Stimulated activated CD4-positive, alpha-beta T cell treated with anti-CD3 and anti-CD28 coated beads, Interleukin-1b, Interleukin-23, amount 100 ng/mL, for 4 hours (primary cell): ENCODE measurements around the gene ZNF135.

ENCODE experiments used
- DNase-seq, 2 donors: peaks; one replicate each; pipeline ENCODE4 v3.0.0-alpha.2; 2020; ENCODE audit warnings: low read depth in 2 of 2

Gene ZNF135

DNA sequence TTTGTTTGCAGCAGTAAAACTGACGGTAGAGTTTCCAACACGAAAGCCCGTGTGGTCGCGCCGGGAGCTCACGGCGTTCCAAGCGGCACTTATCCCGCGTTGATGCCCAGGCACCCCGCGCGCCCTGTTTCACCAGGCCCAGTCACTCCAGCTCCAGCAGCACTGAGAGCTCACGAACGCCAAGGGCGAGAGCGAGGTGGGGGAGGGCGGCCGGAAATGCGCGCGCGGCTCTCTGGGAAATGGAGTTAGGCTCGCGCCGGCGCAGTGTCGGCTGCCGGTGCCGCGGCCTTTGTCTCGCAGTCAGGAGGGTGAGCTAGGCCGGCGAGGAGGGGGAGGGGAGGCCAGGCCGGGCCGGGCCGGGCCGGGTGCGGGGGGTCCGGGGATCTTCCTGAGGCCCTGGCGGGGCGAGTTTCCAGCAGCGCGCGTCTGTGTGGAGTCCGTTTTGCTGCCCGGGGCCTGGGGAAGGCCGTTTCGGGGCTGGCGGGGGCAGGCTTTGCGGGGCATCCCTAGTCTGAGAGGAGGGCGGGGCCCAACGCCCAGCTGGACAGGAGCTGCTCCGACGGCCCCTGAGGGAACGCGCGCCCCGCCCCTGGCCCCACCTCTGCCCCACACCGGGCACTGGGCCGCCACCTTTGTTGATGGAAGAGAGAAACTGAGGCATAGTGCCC is at the start of gene ZNF135:
Gene ZNF135, plus strand, starts transcription at position 280 of the 668 bp plus-strand sequence. CDS start 721 bp downstream, outside the sequence.
- peak; percentile 33 to 55 for DNase-seq

DNA sequence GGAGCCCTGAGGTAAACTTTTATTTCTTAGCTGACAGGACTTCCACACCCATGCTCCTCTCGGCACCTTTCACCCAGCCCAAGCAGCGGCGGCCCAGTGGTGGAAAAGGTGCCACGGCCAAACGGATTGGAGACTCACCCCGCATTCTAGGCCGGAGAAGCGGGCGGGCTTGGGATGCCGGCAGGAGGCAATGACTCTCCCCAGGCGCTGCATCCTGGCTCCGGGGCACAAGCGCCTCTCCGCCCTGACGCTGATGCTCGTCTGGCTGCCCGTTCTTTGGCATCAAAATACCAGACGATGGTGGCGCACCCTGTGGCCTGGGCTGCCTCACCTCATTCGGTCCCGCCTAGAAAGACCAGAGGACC is 49.8 kb upstream of the ZNF135 start:
- DNase-seq, result no peak

GRCh38 chr19:58009666-58010301 is 49.3 kb upstream of the ZNF135 start:
- DNase-seq, result peak in 1 of 2 donors; percentile 42

- no peak for DNase-seq
Measured at GRCh38 chr19:58010507-58010906, 48.6 kb upstream of the ZNF135 start.

GRCh38 chr19:58014141-58014540 is 44.9 kb upstream of the ZNF135 start:
- no peak for DNase-seq

DNA sequence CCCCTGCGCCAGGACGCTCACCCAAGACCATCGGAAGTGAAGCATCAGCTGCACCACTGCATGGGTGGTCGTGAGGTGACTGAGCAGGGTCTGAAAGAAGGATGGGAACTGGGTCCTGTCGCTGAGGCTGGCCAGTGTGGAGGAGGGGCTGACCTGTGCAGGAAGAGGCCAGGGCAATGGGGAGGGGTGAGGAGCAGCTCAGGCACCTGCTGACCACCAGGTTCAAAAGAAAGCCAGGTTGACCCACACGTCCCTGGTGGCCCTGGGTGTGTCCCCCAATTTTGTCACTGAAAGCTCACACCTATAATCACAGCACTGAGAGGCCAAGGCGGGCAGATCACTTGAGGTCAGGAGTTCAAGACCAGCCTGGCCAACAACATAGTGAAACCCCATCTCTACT is 39.0 kb upstream of the ZNF135 start:
- no peak for DNase-seq

GRCh38 chr19:58021541-58022282 is 37.4 kb upstream of the ZNF135 start:
- DNase-seq, result no peak

DNA sequence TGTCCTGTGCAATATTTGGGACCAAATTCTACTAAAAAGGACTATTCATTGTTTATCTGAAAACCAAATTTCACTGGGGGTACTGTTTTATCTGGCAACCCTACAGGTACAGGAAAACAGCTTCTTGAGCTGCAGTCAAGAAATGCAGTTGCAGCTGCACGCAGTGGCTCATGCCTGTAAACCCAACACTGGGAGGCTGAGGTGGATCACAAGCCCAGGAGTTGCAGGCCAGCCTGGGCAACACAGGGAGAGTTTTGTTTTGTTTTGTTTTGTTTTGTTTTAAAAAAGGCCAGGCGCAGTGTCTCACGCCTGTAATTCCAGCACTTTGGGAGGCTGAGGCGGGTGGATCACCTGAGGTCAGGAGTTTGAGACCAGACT is 36.8 kb upstream of the ZNF135 start:
- DNase-seq, result no peak

GRCh38 chr19:58024661-58025060 is 34.4 kb upstream of the ZNF135 start:
- no peak for DNase-seq

DNA sequence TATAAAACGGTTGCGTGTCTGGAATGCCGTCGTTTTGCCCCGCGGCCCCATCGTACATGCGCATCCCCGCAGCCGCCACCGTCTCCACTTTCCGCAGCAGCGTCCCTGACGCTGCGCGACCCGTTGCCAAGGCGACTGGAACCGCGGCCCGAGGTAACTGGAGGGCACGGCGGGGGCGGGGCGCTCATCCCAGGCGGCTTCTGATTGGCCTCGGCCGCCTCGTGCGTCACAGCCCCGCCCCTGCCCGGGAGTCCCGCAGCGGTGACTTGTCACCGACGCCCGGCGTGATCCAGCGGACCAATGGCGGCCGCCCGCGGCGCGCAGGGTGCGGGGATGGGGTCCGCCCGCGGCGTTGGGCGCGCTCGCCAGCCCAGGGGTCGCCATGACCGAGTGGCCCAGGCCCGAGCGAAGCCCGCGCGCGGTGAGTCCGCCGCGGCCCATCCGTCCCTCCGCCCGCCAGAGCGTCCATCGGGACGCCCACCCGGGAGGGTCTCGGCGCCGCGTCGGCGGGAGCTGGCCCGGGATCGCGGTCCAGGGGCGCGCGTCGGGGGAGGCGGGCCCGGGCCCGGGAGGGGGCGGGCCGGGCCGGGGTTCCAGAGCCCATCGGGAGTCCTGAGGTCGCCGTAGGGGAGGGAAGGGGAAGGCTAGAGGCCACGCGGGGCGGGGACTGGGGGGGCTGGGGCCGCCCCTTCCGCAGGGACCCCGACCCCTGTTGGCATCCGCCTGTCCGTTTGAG is 25.2 kb upstream of the ZNF135 start, which contains the start of gene ZSCAN1:
Gene ZSCAN1, plus strand, starts transcription at position 285 of the 736 bp plus-strand sequence. CDS start 3,812 bp downstream, outside the sequence.
- DNase-seq, result peak in 1 of 2 donors; percentile 23

GRCh38 chr19:58034477-58034793 is 24.6 kb upstream of the ZNF135 start:
- DNase-seq, result no peak

DNA sequence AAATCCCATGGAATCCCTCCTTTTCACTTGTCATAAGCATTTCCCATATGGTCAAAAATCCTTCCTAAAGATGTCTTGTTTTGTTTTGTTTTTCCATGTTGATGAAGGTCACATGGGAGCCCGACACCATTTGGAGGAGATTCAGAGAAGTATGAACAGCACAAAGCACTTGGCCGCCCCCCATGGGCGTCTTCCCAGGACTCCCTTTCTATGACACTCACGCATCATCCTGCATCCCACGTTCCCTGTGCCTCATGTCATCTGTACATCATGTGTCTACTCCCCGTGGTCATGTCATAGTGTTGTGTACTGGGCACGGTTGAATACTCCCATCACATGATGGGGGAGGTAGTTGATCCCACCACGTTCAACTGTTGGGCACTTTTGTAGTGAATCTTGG is 23.2 kb upstream of the ZNF135 start:
- no peak for DNase-seq

- no peak for DNase-seq
Measured at GRCh38 chr19:58037927-58038687, 21.0 kb upstream of the ZNF135 start.

- DNase-seq, result no peak
Measured at GRCh38 chr19:58038688-58039204, 20.3 kb upstream of the ZNF135 start.

DNA sequence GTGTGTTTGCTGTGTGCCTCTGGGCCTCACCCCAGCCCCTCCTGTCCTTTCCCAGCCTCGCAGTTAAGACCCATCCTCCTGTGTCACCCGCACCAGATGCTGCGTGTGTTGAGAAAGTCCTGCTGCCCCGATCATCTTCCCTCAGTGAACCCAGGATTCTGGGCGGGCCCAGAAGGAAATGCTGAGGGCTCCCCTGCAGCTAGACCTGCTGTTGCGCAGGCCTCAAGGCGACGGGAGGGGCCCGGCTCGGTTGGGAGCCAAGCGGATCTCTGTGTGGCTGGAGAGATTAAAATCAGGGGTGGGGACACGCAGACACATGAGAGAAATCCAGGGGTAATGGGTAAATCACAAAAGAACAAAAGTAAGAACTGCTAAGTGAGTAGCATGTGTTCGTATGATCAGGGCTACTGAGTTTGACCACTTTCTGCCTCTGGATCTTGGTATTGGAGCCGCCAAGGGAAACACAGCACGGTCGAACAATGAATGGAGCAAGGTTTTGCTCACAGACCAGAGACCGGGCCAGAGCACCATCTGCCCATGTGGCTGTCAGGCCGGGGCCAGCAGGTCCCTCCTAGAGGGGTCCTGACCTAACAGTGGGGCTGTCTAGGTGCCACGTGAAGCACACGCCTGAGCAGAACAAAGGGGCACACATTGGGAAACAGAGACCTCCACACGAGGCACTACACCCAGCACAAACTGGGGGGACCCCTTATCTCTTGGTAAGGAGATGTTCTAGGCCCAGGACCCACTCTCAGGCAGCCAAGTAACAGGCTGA is 18.1 kb upstream of the ZNF135 start:
- no peak for DNase-seq

DNA sequence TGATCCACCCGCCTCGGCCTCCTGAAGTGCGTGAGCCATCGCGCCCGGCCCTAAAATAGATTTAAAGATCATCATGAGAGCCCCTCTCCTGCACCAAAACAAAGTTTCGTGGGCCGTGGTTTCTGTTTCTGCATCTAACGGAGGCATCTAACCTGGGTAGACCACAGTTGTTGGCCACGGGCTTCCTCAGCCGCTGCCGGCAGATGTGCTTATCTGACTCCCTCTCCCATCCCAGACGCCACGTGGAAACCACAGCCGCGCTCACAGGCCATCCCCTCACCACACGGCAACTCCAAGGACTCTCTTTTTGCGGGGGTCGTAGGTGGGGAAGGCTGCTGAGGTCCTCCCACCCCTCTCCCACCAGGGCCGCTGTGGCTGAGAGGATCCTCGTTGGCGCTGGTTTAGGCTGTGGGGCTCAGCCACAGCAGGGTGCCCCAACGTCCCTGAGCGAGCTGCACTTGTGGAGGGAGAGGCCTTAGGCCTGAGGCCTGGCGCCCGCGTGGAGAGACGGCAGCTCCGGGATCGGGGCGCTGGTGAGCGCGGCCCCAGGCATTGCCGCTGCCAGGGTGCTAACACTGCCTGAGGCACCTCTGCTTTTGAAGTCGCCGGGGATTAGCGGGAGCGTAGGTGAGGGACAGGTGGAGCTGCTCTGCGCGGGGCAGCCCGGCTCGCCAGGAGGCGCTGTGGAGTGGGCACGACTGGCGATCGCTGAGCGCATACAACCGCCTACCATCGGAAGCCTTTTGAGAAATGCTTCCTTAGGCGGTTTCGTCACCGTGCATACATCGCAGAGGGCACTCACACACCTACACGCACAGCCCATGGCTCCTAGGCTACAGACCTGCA is 16.4 kb upstream of the ZNF135 start:
- no peak for DNase-seq

- DNase-seq, result no peak
Measured at GRCh38 chr19:58044391-58044790, 14.7 kb upstream of the ZNF135 start.

GRCh38 chr19:58044886-58045285 is 14.2 kb upstream of the ZNF135 start:
- DNase-seq, result no peak

DNA sequence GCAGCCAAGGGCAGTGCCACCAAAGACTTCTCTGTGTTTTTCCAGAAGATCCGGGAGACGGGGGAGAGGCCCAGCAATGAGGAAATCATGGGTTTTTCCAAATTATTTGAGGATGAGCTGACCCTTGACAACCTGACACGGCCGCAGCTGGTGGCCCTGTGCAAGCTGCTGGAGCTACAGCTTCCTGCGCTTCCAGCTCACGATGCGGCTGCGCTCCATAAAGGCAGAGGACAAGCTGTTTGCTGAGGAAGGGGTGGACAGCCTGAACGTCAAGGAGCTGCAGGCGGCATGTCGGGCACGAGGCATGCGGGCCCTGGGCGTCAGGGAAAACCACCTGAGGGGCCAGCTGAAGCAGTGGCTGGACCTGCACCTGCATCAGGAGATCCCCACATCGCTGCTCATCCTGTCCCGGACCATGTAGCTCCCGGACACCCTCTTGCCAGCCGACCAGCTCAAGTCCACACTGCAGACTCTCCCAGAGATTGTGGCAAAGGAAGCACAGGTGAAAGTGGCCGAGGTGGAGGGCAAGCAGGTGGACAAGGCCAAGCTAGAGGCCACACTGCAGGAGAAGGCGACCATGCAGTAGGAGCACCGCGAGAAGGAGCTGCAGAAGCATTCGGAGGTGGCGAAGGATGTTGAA is 13.6 kb upstream of the ZNF135 start:
- no peak for DNase-seq
